ENCODE measurements around the gene CACNA1G. TPM values are rescaled to one million over a fixed set of nuclear protein-coding genes. Genes with fewer than 3 reads are reported as not detected.

Gene CACNA1G
- total RNA-seq, 4 donors from 2014 or later, result 0.11 to 0.38 (median 0.13) TPM; not detected in 1

DNA sequence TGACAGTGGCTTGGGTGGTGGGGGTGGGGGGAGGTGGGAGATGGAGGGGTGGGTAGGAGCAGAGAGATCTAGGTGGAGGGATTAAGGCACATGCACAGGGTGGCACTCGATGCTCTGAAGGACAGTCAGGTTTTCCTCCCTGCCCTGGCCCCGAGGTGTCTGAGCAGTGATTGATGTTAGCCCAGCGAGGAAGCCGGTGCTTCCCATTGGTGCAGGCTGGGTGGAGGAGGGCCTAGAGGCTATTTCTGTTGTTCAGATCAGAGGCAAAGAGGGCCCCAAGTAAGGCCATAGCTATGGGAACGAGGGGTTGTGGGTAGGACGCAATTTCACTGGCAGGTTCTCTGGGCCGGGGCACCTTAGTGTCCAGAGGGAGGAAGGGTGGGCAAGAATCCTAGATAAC lies 23.1 kb downstream of the CACNA1G start:
- intact Hi-C loops (cut with DNase I), result no loop called here
- DNase-seq, result no peak
- TF ChIP-seq, protein P1, sequence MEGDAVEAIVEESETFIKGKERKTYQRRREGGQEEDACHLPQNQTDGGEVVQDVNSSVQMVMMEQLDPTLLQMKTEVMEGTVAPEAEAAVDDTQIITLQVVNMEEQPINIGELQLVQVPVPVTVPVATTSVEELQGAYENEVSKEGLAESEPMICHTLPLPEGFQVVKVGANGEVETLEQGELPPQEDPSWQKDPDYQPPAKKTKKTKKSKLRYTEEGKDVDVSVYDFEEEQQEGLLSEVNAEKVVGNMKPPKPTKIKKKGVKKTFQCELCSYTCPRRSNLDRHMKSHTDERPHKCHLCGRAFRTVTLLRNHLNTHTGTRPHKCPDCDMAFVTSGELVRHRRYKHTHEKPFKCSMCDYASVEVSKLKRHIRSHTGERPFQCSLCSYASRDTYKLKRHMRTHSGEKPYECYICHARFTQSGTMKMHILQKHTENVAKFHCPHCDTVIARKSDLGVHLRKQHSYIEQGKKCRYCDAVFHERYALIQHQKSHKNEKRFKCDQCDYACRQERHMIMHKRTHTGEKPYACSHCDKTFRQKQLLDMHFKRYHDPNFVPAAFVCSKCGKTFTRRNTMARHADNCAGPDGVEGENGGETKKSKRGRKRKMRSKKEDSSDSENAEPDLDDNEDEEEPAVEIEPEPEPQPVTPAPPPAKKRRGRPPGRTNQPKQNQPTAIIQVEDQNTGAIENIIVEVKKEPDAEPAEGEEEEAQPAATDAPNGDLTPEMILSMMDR (IDR thresholded peaks at IDR 0.05), result no peak
- TF ChIP-seq POLR2A (IDR thresholded peaks at IDR 0.05), result no peak
- Histone ChIP-seq H3K27me3 (peaks cover 0 to 21% (median 0%) of the 10 kb centered on the region in 4 donors), H3K27ac (no peak overlapping the region), H3K4me3 (no peak overlapping the region), H3K4me1 (peaks cover 0 to 3% (median 3%) of the 10 kb centered on the region in 3 donors), H3K9me3 (no peaks in the 10 kb centered on the region), H3K36me3 (no peaks in the 10 kb centered on the region)
- 63 to 71% methylated on average over 6 to 7 of the region's 7 CpGs for WGBS, 2 donors

DNA sequence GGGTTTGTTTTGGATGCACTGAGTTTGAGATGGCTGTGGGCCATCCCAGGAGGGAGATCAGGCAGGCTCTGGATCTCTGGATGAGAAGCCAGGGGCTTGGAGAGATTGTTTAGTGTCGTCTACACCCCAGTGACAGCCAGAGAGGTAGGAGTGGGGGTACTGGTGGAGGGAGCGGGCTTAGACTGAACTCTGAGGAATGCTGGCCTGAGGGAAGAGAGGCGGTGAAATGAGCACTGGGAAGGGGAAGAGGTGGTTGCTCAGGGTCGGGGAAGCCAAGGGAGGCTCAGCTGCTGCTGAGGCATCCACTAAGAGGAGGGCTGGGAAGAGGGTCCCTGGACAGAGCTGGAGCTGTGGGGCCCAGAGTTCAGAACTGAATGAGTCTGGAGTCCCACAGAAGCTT lies 23.6 kb downstream of the CACNA1G start:
- Histone ChIP-seq H3K4me1 (peaks cover 2 to 8% (median 7%) of the 10 kb centered on the region in 3 donors), H3K36me3 (no peaks in the 10 kb centered on the region), H3K27me3 (peaks cover 0 to 17% (median 0%) of the 10 kb centered on the region in 4 donors), H3K4me3 (no peak overlapping the region), H3K9me3 (no peaks in the 10 kb centered on the region), H3K27ac (no peak overlapping the region)
- TF ChIP-seq, protein P1 (IDR thresholded peaks at IDR 0.05), result no peak
- no peak for TF ChIP-seq POLR2A (IDR thresholded peaks at IDR 0.05)
- intact Hi-C loops (cut with DNase I), result no loop called here
- DNase-seq, result no peak
- 68 to 76% methylated on average over 4 of the region's 4 CpGs for WGBS, 2 donors

DNA sequence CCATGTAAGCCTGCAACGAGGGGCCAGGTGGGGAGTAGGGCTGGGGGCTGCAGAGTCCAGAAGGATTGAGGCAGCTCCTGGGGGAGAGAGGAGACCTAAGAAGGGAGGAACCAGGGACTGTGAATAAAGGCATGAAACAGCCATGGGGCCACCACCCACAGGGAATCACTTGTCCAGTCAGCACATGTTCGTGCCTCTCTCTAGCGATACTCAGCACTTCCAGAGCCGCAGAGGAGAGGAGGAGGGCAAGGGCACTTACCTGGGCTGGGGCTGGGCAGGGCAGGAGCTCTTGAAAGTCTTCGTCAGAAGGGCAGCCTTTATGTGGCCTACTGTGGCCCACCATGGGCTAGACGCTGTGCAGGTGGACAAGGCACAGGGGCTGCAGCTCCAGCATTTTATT lies 24.2 kb downstream of the CACNA1G start:
- no peak for DNase-seq
- WGBS, 2 donors, result 29 to 62% methylated on average over 5 to 6 of the region's 6 CpGs

DNA sequence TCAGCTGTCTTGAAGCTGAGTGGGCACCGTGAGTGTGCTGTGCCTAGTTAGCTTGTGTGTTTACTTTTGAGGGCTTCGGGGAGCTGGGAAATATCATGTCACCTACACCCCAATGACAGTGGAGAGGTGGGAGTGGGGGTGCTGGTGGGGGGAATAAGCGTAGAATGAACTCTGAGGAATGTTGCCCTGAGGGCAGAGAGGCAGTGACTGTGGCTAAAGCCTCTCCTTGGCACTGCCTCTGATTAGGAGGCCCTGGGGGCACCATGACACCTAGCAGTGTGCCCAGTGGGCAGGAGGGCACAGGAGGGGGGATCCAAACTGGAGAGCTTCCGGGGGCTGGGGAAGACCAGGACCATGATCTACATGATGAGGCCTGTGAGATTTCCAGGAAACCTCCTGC lies 24.8 kb downstream of the CACNA1G start:
- WGBS, 2 donors, result 60 to 63% methylated on average over 3 to 4 of the region's 4 CpGs
- DNase-seq, result no peak
- peaks cover 4 to 21% (median 20%) of the 10 kb centered on the region in 3 donors for H3K4me1 ChIP-seq
- no peak overlapping the region for H3K27ac ChIP-seq
- H3K9me3 ChIP-seq, result no peaks in the 10 kb centered on the region
- no peaks in the 10 kb centered on the region for H3K36me3 ChIP-seq
- H3K27me3 ChIP-seq, result peaks cover 0 to 4% (median 0%) of the 10 kb centered on the region in 4 donors
- intact Hi-C loops (cut with DNase I), result no loop called here
- no peak overlapping the region for H3K4me3 ChIP-seq
- no peak for TF ChIP-seq POLR2A (IDR thresholded peaks at IDR 0.05)
- TF ChIP-seq, protein P1 (IDR thresholded peaks at IDR 0.05), result no peak

More for the DNA sequence above, 24.2 kb downstream of the CACNA1G start:
- H3K27me3 ChIP-seq, result peaks cover 0 to 10% (median 0%) of the 10 kb centered on the region in 4 donors
- no peak overlapping the region for H3K4me3 ChIP-seq
- no peak overlapping the region for H3K27ac ChIP-seq
- intact Hi-C loops (cut with DNase I), result no loop called here
- no peaks in the 10 kb centered on the region for H3K36me3 ChIP-seq
- no peak for TF ChIP-seq POLR2A (IDR thresholded peaks at IDR 0.05)
- TF ChIP-seq, protein P1 (IDR thresholded peaks at IDR 0.05), result no peak
- H3K9me3 ChIP-seq, result no peaks in the 10 kb centered on the region
- H3K4me1 ChIP-seq, result peaks cover 4 to 15% (median 14%) of the 10 kb centered on the region in 3 donors

DNA sequence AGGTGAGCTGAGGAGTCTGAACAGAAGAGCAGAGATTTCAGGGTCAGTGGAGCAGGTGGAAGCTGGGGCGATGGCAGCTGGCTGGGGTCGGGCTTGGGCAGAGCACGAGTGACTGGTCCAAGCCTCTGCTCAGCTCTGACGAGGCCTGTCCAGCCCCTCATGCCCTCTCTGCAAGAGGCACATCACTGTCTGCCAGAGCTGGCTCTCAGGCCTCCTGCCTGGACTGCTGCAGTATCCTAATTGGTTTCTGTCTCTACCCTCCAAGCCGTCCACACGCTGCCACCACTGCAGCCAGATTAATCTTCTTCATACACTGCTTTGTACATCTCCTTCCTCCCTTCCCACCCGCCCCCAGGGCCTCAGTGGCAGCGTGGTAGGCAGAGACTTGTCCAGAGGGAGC lies 25.4 kb downstream of the CACNA1G start:
- Histone ChIP-seq H3K36me3 (no peaks in the 10 kb centered on the region), H3K9me3 (no peaks in the 10 kb centered on the region), H3K4me3 (no peak overlapping the region), H3K4me1 (peaks cover 4 to 21% (median 20%) of the 10 kb centered on the region in 3 donors), H3K27me3 (no peaks in the 10 kb centered on the region), H3K27ac (no peak overlapping the region)
- DNase-seq, result no peak
- TF ChIP-seq, protein P1 (IDR thresholded peaks at IDR 0.05), result no peak
- no peak for TF ChIP-seq POLR2A (IDR thresholded peaks at IDR 0.05)
- intact Hi-C loops (cut with DNase I), result no loop called here
- WGBS, 2 donors, result 58 to 74% methylated on average over 4 to 6 of the region's 8 CpGs

Data from esophagus squamous epithelium (tissue), 5 donors.